GM21825 (cell line): ENCODE measurements around the gene NTRK2.
A peak's percentile ranks its signal among the peaks of the same experiment; 100 is the strongest.

Experiments used
- ATAC-seq: cut with Tn5 transposase; IDR thresholded peaks from one replicate; pipeline ENCODE4 v1.9.1; 2021; ENCODE audit warnings: mild to moderate bottlenecking, moderate library complexity; ENCODE audit not compliant: unreplicated experiment

Gene NTRK2

DNA sequence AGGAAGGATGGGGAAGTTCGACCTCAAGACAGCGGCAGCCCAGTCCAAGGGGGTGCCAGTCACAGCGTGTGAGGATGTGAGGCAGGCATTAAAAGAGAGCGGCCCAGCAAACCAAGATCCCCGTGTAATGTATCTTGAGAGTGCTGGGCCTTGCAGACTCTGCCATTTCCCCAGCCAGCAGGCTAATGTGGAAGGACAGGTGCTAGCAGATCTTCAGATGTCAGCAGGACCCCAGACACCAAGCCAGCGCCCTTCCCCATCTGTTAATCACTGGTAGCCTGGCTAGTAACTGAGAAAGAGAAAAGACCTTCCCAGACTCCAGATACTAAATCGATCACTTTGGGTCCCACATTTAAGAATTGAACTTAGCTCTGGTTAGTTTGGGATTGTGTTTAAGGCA, 62.2 kb downstream of the NTRK2 start:
- ATAC-seq, result no peak

DNA sequence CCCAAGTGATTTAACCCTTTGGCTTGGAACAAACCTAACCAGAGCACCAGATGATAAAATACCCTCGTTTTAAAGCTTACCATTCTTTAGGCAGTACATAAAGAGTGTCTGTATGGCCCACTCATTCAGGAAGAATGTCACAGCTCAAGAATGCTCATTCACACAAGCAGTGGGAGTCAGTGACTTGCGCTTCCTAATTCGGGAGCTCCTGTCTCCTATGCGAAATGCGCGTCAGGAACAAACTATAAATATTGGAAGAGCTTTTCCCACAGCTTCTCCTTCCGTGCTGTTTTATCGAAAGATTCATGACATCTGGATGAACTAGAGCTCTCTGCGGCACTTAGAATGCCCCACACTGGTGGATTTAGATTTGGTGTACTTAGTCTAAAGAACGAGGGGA, 66.6 kb downstream of the NTRK2 start:
- no peak for ATAC-seq

DNA sequence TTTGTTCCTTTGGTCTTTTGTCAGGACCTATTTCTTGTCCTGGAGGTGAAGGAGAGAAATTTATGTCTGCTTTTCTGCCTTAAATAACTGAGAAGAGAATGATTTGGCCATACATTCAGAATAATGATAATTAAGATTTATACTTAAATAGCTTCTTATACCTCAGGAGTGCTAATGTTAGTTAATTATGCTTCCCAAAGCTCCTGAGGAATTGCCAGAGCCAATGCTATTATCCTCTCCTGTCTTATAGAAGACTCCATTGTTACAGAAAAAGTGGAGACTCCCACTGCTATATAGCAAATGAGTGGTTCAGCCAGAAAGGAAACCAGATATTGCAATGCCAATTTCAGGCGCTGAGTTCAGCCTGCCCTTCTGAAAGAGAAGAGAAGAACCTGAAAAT, 67.0 kb downstream of the NTRK2 start:
- no peak for ATAC-seq

DNA sequence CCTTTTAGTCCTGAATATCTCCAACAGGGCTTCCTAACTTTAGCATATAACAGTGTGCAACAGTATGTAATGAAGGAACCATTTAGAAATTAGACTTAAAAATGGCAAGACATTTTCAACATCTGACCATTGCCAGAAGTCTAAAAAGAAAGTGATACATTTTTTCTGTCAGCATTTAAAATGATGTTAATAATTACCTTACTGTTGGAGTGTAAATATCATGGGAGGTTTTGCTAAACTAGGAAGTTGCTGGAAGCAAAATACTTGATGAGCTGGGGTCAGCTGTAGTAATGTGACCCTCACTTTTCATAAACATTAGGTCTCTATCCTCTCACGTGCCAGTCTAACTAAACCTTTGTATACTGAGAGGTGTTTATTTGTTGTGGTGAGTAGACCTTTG, 68.8 kb downstream of the NTRK2 start:
- ATAC-seq, result no peak

DNA sequence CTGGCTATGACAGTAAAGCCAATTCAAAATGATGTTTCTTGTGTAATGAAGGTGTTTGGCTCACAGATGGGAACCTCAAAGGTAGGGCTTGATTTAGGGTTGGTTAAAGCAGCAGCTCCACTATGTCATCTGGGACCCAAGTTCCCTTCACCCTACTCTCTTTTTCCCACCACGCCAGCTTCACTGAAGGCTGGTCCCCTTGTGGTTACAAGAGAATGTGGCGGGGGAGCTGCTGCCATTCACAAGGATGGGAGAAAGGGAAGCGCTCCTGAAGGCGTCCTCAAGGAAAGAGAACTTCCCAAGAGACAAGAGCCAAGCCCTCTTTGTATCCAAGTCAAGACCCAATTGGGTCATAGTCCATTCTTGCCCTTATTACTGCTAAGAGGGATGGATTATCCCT, 72.7 kb downstream of the NTRK2 start:
- no peak for ATAC-seq

DNA sequence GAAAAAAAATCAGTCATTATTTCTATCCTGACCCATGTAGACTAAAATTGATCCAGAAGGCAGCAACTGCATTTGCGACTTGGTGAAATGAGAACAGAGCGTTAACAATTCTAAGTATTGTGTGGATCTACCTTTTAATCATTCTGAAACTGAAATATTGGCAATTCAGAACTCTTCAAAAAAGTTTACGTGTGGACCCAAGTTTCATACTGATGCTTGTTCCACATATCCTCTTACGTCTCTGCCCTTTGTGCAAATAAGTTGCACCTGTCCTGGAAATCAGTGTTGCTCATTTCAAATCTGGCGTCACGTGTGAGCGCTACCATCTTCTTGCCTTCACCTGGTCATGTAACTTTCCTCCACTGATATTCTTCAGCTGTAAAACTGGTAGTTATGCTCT, 74.7 kb downstream of the NTRK2 start:
- ATAC-seq, result no peak

DNA sequence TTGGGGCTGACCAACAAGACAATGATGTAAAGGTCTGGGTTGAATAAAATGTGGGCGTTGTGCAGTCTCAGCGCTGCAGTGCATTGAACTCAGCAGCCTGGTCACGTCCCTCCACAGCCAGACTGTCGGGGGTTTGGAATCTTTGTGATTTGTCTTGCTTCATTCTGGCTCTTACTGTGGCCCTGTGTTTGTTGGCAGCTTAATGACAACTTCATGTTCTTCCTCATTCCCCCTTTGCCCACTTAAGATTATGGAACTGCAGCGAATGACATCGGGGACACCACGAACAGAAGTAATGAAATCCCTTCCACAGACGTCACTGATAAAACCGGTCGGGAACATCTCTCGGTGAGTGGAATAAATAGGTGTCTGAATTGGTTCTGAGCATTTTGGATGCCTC, 75.2 kb downstream of the NTRK2 start:
- ATAC-seq, result no peak

DNA sequence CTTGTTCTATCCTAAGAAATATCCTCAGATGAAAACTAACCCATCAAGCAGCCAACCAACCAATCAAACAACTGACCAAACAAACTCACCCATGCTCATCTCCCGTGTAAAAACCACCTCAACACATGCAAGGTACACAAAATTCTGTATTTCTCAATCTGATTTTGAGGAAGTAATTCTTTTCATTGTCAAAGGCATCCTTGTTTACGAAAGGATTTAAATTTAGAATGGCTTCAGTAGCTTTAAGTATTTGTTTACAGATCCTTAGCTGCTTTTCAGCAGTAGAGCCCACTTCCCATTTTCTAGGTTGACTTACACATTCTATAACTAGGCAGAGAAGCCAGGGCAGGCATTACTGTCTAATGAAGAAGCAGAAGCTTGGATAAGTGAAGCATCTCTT, 78.6 kb downstream of the NTRK2 start:
- ATAC-seq, result peak; percentile 58

DNA sequence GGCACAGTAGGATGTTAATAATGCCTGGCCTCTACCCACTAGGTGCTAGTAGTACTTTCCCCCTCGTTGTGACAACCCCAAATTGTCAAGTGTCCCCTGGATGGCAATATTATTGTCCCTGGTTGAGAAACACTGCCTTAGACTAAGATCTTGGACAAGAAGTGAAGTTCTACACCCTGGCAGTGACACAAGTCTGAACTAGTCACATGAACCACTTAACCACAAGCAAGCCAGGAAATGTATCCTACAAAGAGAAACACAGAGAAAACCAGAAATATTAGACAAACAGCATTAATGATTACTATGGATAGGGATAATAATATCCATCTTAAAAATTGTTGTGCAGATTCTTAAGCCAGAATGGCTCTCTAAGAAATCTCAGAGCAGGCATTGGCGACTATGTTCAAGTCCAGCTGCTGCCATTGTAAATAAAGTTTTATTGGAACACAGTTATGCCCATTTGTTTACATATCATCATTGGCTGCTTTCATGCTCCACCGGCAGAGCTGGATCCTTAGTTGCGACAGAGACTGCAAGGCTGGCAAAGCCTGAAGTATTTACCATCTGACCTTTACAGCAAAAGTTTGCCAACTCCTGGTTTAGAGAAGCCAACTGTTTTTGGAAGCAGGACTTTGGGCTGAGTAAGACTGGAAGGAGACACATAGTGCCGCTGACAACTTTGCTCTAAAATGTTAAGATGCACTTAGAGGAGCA, 80.8 kb downstream of the NTRK2 start:
- ATAC-seq, result no peak

DNA sequence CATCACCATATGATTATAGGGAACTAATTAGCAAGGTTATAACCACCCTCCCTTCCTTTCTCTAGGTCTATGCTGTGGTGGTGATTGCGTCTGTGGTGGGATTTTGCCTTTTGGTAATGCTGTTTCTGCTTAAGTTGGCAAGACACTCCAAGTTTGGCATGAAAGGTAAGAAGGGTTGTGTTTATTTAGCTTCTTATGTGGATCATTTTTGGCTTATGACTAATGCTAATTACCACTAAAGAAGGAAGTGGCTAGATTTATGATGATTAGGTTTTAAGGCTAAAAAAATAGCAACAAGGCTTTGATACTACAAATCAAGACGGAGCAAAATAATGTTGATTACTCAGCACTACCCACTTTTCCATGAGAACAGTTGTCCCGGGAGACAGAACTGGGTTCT, 82.4 kb downstream of the NTRK2 start:
- no peak for ATAC-seq

DNA sequence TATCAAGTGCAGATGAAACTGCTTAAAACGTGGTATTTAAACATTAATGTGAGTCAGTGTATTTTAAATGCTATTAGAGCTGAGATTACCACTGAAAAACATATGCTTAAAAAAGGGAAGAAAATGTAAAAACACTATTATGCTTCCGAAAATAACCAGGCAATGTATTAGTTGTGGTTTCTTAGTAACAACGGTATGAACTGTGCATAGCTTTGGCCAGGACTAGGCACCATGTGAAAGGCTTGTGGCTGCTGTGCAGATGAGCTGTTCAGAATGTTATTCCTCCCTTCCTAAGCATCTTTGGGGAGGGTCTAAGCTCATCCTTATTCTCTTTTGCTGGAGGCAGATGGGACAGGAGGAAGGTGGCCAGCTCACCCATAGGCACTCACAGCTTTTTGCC, 84.9 kb downstream of the NTRK2 start:
- no peak for ATAC-seq

DNA sequence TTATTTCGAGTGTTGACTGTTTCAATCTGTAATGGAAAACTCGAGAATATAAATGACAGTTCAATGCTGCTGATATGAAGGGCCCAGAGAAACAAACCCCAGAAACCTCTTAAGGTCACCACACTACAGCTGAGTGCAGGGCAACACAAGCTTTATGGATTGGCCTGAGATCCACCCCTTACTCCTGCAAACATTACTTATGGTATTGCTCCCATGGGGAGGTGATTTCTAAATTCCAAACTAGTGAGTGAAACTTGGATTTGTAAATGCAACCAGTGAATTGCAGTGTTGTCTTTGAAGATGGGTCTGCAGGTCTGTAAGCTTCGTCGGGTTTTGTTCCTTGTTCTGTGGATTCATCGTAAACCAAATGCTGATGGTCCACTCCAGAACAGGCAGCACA, 85.4 kb downstream of the NTRK2 start:
- ATAC-seq, result no peak

DNA sequence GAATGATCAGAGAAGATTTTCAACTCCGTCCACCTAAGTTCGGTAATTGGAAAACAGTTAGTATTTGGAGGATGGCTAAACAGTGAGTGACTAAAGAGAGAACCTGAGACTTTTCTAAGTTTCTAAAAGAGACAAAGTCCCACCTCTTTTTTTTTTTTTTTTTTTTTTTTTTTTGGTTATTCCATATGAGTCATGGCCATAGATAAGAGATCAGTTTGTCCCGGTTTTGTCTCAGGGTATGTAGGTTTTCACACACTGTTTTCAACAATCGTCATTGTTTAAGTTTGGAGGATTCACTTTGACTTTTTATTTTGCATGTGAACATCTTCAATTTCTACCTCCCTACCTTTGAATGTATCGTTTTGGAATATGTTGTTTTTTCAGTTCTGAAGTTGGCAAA, 85.9 kb downstream of the NTRK2 start:
- no peak for ATAC-seq

DNA sequence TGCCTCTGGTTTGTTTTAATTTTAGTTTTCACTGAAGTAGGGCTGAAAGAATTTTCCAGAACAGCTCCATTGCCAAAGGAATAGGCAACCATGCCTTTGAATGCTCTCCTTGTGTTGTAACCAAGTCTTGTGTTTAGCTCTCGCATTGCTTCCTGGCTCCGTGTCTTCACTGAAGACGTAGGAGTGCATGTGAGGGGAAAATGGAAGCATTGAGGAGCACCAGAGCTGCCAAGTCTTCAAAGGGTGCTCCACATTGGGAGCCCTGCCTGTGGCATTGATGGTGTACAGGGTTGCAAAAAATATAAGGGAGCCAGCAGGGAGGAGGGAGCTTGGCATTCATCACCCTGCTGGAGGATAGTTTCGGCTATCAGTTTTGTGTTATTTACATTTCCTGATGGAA, 86.6 kb downstream of the NTRK2 start:
- ATAC-seq, result no peak

DNA sequence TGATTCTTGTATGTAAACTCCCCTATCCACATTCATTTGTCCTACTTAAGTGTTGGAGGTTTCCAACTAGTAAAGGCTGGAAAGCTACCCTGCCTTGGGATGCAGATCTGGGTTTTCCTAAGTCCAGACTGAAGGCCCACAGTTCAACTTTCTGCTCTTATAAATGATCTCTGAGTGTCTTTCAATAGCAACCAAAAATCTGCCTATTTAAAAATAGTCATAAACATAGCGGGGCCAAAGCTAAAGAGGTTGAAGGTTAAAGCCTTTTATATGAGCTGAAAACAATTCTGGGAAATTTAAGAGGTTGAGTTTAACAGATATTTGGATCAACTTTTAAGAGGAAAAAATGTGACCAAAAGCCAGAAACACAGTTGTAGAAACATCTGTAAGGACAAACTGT, 87.2 kb downstream of the NTRK2 start:
- no peak for ATAC-seq

DNA sequence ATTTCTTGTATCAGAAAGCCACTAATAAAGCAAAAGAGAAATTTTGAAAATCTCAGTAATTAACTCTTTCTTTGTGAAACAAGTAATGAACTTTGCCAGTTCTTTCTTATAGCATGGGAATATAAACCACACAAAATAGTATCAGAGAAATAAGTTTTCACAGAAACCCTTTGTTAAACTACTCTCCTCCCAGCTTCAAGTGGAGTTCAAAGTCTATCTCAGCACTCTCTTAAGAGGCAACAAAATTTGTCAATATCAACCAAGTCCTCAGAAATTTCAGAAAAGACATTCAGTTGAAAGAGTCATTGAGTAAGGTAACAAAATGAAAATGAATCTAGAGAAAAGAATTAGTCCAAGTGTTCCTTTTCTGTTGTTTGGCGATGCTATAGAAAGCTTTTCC, 89.3 kb downstream of the NTRK2 start:
- ATAC-seq, result peak; percentile 18

DNA sequence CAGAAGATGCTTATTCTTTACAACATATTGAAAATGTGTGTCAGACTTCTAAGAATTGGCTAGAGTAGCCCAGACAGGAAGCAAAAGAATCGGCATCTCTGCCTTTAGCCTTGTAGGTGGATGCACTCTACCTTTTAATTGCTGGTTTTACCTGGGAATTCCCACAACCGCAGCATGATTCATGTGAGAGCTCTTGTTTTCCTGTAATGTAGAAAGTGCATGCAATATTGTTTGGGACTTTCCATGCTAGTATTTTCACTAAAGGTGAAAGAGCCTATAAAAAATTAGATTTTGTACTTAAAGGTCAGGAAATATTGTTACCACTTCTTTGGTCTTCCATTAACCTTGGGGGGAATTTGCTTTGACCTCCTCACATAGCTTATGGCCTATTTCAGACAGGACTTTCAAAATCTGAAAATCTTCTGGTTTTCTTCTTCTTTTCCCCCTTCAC, 89.8 kb downstream of the NTRK2 start:
- peak; percentile 79 for ATAC-seq

DNA sequence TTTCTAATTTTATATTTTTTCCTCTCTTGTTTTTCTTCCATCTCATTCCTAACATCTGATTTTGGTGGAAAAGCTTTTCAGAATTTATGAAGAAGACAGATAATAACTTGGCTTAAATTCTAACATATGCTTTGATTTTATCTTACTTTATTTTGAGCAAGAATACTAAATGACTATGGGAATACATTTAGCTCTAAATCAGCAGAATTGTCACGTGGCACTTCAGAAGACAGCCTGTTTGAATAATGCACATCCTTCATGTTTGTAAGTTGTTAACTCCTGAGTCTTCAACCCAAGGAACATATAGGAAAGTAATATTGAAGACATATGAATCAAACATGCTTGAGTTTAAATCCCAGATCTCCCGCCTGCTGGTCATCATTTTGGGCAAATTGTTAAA, 90.3 kb downstream of the NTRK2 start:
- no peak for ATAC-seq

DNA sequence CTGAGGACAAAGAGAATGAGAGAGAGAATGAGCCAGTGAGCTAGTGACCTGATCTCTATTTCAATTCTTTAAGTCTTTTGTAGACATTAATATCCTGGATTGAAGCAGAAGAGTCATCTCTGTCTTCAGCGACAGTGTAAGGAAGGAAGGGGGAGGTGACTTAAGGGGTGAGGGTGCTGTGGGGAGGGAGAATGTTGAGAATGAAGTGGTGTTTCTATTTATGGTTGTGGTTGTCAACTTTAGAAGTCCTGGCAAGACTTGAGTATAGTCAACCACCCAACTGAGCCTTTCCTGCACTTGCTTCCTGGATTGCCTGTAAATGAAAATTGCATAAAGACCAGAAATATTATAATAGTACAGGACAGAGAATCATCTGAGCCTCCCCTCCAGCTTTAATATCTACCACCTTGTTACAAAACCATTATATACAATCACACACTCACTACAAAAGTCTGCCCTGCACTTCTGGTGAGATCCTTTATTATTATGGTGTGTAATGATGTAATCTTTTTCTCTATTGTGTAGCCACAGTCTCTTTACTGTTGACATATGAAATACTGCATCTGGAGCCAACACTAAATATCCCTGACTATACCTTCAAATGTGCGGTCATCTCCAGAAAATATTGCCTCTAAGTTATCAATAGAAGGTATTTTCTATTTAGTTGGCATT, 91.7 kb downstream of the NTRK2 start:
- peak; percentile 39 for ATAC-seq

DNA sequence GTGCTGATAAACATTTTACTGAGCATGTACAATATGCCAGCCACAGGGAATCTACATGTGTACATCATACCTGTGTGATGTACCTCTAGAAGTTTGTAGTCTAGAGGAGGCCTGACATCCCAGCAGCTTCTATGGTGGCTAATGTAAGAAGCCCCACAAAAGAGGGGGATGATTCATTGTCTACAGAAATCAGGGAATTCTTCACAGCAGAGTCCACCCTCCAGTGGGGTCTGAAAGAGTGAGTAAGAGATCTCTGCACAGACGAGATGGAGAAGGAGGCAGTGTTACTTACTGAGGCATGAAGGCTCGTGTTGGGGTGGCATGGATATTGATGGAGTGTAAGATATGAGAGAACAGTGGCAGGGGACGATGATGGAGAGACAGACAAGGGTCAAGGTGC, 103.0 kb downstream of the NTRK2 start:
- no peak for ATAC-seq

DNA sequence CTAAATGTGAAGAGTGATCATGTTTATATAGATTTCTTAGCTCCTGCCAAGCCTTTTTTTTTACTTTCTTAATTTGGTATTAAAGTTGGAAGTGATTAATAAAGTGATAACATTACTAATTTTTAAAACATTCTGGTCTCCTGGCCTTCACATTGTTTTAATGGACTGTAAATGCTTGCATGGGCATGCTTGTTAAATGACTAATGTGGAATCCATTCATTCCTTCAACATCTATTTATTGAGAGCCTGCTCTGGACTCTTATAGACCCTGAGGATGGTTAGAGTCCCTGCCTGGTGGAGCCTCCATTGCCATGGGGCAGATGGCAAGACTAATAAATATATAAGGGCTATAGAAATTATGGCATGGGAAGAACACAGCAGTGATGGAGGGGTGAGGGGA, 103.5 kb downstream of the NTRK2 start:
- no peak for ATAC-seq

DNA sequence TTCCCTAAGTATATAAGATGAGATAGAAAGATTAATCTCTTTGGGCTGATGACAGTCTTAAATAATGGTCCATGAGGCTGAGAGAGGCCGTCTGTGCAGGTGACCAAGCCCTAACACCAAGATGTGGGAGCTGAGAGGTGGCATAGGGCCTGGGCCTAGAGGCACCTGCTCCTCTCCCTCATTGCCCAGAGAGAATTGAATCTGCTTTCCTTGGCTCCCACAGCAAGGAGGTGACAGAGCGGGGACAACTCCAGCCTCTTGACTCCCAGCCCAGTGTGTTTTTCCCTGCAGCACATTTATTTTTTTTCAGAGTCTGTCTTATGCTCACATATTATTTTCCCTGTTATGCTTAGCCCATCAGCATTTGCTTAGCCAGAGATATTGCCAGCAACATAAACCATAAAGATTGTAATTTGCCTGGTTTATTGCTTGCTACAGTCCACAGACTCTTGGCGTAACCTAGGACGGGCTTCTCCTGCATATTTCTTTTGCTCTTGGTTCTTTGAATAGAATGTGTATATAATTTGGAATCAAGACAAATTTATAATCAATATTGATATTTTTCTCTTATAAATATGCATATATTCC, 105.6 kb downstream of the NTRK2 start:
- ATAC-seq, result no peak
